GM19043 (cell line): ENCODE results near the gene HSDL2.
"Not testable (repeated sequence)": the region's sequence is repeated elsewhere in the genome, so short reads cannot be mapped to it uniquely, and the experiment has no call there.

Experiments
- ATAC-seq: cut with Tn5 transposase; IDR thresholded peaks from one replicate; pipeline ENCODE4 v1.9.1; 2021; ENCODE audit warnings: low read depth; ENCODE audit not compliant: unreplicated experiment

HSDL2 gene

GRCh38 chr9:112493393-112494137 lies 113.7 kb downstream of the HSDL2 start:
- no peak for ATAC-seq

- ATAC-seq, result no peak
Measured at GRCh38 chr9:112494153-112494552, 114.2 kb downstream of the HSDL2 start.

GRCh38 chr9:112495614-112496013 lies 115.7 kb downstream of the HSDL2 start:
- ATAC-seq, result no peak

DNA sequence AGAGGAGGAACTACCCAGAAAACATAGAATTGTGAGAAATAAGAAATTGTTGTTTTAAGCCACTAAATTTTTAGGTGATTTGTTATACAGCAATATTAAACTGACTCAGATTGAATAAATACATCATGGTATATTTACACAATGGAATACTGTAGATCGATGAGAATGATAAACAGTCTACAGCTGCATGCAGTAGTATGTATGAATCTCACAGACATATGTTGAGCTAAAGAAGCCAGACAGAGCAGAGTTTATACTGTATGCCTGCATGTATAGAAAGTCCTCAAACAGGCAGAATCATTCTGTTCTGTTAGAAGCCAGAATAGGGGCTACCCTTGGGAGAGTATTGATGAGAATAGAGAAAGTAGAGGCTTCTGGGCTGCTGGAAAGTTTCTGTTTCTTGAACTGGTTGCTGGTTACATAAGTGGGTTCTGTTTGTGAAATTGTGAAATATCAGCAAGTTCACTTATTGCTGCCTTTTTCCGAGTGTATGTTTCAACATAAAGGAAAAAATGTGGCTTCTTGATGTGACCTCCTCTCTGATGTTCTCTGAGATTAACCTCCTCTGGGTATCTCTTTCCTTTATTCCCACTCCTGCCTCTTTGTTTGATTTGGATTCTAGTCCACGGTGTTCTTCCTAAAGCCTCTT lies 116.3 kb downstream of the HSDL2 start:
- ATAC-seq, result no peak

DNA sequence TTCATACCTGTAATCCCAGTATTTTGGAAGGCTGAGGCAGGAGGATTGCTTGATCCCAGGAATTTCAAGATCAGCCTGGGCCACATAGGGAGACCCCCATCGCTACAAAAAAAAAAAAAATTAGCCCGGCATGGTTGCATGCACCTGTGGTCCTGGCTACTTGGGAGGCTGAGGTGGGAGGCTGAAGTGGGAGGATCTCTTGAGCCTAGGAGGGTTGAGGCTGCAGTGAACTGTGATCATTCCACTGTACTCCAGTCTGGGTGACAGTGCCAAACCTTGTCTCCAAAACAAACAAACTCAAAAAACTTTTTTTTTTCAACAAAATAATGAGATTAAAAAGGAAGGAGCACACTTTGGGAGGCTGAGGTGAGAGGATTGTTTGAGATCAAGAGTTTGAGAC lies 120.9 kb downstream of the HSDL2 start:
- ATAC-seq, result no peak

- no peak for ATAC-seq
Measured at GRCh38 chr9:112501287-112501686, 121.4 kb downstream of the HSDL2 start.

GRCh38 chr9:112502175-112502946 lies 122.5 kb downstream of the HSDL2 start:
- ATAC-seq, result no peak

DNA sequence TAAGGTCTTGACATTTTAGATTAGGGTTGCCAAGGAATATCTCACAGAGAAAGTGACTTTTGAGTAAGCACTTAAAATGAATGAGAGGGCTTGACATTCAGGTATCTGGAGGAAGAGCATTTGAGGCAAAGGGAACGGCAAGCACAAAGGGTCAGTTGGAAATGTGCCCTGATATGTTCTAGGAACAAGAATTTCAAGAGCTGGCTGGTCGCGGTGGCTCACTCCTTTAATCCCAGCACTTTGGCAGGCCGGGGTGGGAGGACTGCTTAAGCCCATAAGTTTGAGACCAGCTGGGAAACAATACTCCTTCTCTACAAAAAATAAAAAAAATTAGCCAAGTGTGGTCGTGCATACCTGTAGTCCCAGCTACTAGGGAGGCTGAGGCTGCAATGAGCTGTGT lies 123.3 kb downstream of the HSDL2 start:
- no peak for ATAC-seq

DNA sequence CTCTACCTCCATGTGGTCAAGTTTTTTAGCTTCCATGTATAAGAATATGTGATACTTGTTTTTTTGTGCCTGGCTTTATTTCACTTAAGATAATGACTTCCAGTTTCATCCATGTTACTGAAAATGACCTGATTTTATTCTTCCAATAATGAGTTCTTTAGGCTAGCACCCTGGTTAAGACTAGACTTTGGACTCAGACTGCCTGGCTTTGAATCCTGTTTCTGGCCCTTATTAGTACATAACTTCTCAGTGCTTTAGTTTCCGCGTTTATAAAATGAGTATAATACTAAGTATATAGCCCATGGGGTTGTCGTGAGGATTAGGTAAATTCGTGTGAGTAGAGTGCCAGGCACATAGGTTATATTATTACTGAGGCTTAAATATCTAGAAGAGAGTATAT lies 125.2 kb downstream of the HSDL2 start:
- no peak for ATAC-seq

GRCh38 chr9:112505607-112506006 lies 125.7 kb downstream of the HSDL2 start:
- no peak for ATAC-seq

GRCh38 chr9:112506571-112506970 lies 126.7 kb downstream of the HSDL2 start:
- no peak for ATAC-seq

DNA sequence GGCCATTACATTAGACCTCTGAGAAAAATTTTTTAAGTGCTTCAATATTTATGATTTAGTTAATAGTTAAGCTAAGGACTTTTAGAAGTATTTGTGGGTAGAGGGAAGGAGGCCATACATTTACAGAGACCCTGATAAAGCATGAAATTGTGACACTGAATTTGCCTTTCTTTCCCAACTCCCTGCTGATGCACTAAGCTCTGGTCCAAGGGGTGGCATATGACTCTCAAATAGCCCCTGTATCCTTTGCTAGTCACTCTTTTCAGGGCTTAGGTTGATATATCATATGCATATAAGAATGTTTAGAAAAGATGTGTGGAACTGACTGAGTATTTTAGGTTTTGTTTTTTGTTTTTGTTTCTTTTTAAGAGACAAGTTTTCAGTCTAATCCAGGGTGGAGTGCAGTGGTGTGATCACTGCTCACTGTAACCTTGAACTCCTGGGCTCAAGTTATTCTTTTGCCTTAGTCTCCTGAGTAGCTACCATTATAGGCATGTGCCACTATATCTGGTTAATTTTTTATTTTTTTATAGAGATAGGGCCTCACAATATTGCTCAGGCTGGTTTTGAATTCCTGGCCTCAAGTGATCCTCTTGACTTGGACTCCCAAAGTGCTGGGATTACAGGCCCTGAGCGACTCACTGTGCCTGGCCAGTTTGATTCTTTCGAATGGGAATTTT lies 127.2 kb downstream of the HSDL2 start:
- no peak for ATAC-seq

DNA sequence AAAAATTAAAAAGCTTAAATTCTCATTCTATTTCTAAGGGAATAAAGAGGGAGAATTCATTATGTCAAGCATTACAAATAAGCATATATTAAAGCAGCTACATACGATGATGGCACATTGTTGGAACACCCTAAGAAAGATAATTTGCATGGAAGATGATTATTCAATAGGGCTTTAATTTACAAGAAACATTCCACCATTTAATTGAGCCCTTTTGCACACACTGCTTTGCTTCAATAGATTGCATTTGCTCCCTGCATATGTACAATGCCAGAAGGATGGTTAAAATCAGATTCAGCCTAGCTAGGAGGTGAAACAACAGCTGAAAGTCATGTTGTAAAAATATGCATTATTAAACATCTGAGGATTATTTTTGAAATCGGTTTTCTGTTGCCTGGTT lies 128.5 kb downstream of the HSDL2 start:
- ATAC-seq, result no peak

- not testable (repeated sequence) for ATAC-seq
Measured at GRCh38 chr9:112512377-112512776, 132.5 kb downstream of the HSDL2 start.

GRCh38 chr9:112516769-112517168 lies 136.9 kb downstream of the HSDL2 start:
- ATAC-seq, result no peak

- ATAC-seq, result no peak
Measured at GRCh38 chr9:112520069-112520468, 140.2 kb downstream of the HSDL2 start.

DNA sequence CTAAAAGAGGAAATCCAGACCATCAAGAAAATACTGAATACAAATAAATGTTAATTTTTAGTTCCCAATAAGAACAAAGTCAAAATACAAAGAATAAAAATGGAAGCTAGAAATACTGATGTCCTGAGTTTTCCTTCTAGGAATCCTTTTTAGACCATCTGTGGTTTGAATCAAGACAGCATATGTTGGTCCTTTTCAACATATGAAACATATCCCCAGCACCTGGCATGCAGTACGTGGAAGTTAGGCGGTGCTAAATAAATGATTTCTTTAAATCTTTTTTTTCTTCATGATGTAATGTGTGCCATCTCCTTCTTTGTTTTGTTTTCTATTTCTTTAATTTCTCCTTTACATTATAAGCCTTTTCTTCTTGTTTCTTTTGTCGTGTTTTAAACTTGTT lies 140.7 kb downstream of the HSDL2 start:
- no peak for ATAC-seq
